Brain microvascular endothelial cell (primary cell): ENCODE data around the gene KRTAP10-10.
"Not testable (repeated sequence)": the region's sequence is repeated elsewhere in the genome, so short reads cannot be mapped to it uniquely, and the experiment has no call there.

Experiments used
- DNase-seq: peaks from one replicate; pipeline ENCODE4 v3.0.0-alpha.2; 2020
- H3K27ac ChIP-seq: fragments of 250-450 bp; sonication (Bioruptor Pico); 2 replicates; pipeline ENCODE4 v1.5.1; 2020; ENCODE audit warnings: mild to moderate bottlenecking, moderate library complexity
- H3K27me3 ChIP-seq: fragments of 250-450 bp; sonication (Bioruptor Pico); replicated peaks from 2 replicates; pipeline ENCODE4 v1.5.1; 2020; ENCODE audit warnings: mild to moderate bottlenecking
- H3K36me3 ChIP-seq: fragments of 250-450 bp; sonication (Bioruptor Pico); replicated peaks from 2 replicates; pipeline ENCODE4 v1.5.1; 2020; ENCODE audit warnings: mild to moderate bottlenecking
- H3K4me3 ChIP-seq: 2 replicates; pipeline ENCODE4 v1.5.1; 2011; ENCODE audit warnings: low read depth, mild to moderate bottlenecking, control low read depth, low read length, moderate library complexity
- CTCF ChIP-seq: IDR thresholded peaks from 2 replicates; pipeline ENCODE4 v1.5.1; 2011; ENCODE audit warnings: low read depth, mild to moderate bottlenecking, moderate library complexity, low read length, control low read depth, inconsistent platforms; ENCODE audit errors: missing control alignments
- in situ Hi-C: cut with HindIII; loops from 2 replicates; pipeline ENCODE4 v1.10.0; 2017; ENCODE audit warnings: low sequenced_read_pairs, low pct_ligation_motif_present

The KRTAP10-10 gene

GRCh38 chr21:44639331-44639655, 2.1 kb downstream of the KRTAP10-10 start:
- in situ Hi-C loops: no loop called here
- no peak overlapping the region for H3K4me3 ChIP-seq
- DNase-seq: no peak

DNA sequence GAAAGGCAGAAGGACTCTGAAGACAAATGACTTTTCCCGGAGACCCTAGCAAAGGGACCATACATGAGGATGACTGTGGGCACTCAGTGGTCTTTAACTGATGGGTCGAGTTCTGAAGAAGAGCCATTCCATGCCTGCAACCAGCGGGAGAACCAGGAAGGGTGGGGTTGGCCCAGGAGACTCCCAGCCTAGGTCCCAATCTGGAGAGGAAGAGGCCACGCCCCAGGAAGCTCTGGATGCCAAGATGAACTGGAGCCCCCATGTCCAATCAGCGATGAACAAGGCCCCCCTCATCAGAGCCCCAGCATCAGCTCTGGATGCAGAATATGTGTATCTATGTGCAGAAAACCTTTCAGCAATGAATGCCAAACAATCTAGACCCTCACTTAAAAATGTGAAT, 3.6 kb downstream of the KRTAP10-10 start:
- no peak for TF ChIP-seq CTCF
- no peaks in the 10 kb centered on the region for H3K36me3 ChIP-seq
- in situ Hi-C loops: no loop called here

More at GRCh38 chr21:44639331-44639655, 2.1 kb downstream of the KRTAP10-10 start:
- H3K36me3 ChIP-seq: no peaks in the 10 kb centered on the region
- no peaks in the 10 kb centered on the region for H3K27me3 ChIP-seq
- TF ChIP-seq CTCF: no peak
- no peak overlapping the region for H3K27ac ChIP-seq

DNA sequence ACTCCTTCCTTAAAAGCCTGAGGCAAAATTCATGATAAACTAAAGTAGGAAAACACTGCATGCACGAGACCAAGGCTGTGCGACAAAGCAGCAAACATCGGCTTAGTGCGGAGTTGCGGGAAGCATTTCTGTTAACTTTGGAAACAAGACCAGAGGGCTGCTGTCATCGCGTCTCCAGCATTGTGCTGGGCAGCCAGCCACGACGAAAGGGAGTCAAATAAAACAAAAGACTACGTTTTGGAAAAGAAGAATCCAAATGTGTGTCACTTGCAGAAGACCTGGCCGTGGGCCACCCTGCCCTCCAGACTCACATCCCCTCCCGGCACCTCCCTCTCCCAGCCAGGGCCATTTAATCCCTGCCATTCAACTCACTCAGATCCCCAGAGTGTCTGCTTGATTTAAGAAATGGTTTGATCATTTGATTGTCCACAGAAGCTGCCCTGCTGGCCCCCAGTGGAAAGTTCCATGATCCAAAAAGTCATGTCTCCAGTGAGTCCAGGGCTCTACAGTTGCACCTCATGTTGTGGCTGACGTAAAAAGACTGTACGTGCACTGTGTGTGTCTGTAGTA, 6.7 kb downstream of the KRTAP10-10 start:
- no peaks in the 10 kb centered on the region for H3K27me3 ChIP-seq
- DNase-seq: no peak
- TF ChIP-seq CTCF: no peak
- in situ Hi-C loops: no loop called here
- H3K4me3 ChIP-seq: no peak overlapping the region
- no peak overlapping the region for H3K27ac ChIP-seq
- no peaks in the 10 kb centered on the region for H3K36me3 ChIP-seq

More for the DNA sequence above, 3.6 kb downstream of the KRTAP10-10 start:
- no peak for DNase-seq
- no peak overlapping the region for H3K4me3 ChIP-seq
- H3K27ac ChIP-seq: no peak overlapping the region
- no peaks in the 10 kb centered on the region for H3K27me3 ChIP-seq

DNA sequence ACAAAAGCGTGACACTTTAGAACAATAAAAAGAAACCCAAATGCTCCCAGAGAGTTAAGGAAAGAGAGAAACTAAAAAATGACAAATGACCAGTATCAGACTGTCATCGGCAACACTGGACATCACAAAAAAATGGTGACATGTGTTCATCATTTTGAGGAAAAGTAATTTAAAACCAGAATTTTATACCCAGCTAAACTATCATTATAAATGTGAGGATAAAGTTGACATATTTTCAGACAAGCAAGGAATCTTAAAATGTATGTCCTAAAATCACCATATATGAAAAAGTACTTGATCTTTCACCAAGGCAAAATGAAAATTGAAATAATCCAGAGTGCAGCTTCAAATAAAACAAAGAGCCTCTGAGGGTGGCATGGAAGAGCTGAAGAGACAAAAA, 7.7 kb downstream of the KRTAP10-10 start:
- no peak overlapping the region for H3K4me3 ChIP-seq
- H3K27me3 ChIP-seq: no peaks in the 10 kb centered on the region
- no peak for DNase-seq
- no peak overlapping the region for H3K27ac ChIP-seq
- no peaks in the 10 kb centered on the region for H3K36me3 ChIP-seq
- TF ChIP-seq CTCF: no peak
- in situ Hi-C loops: no loop called here

- H3K4me3 ChIP-seq, H3K27me3 ChIP-seq, H3K27ac ChIP-seq, in situ Hi-C loops, H3K36me3 ChIP-seq, DNase-seq: not testable (repeated sequence)
Observed at GRCh38 chr21:44646366-44647221, 9.4 kb downstream of the KRTAP10-10 start, which contains the start of gene KRTAP10-11. Gene KRTAP10-11, plus strand, starts transcription at chr21:44646414. Its CDS starts 45 bp downstream, at chr21:44646459.

GRCh38 chr21:44647222-44647552, 10.0 kb downstream of the KRTAP10-10 start:
- no peaks in the 10 kb centered on the region for H3K27me3 ChIP-seq
- DNase-seq: no peak
- no peaks in the 10 kb centered on the region for H3K36me3 ChIP-seq
- no peak for TF ChIP-seq CTCF
- in situ Hi-C loops: no loop called here
- H3K27ac ChIP-seq: no peak overlapping the region
- no peak overlapping the region for H3K4me3 ChIP-seq
